Vagina (tissue), 2 donors: ENCODE results near the gene WDFY1.

Experiments
- POLR2A ChIP-seq, 2 donors: fragments of 450-650 bp; IDR thresholded peaks; one replicate each; pipeline ENCODE4 v1.6.1; 2017; ENCODE audit warnings: antibody characterized with exemption in 2 of 2, mild to moderate bottlenecking in 2 of 2, moderate library complexity in 2 of 2
- TF ChIP-seq, protein P1 (sequence below), 3 experiments: fragments of 450-650 bp in 2 of 3; fragments of 200-600 bp in 1 of 3; sonication (generic) in 1 of 3; IDR thresholded peaks; one replicate each; pipeline ENCODE4 v1.5.1; 2017 to 2019; ENCODE audit warnings: antibody characterized with exemption in 3 of 3, mild to moderate bottlenecking in 2 of 3, moderate library complexity in 2 of 3

DNA sequence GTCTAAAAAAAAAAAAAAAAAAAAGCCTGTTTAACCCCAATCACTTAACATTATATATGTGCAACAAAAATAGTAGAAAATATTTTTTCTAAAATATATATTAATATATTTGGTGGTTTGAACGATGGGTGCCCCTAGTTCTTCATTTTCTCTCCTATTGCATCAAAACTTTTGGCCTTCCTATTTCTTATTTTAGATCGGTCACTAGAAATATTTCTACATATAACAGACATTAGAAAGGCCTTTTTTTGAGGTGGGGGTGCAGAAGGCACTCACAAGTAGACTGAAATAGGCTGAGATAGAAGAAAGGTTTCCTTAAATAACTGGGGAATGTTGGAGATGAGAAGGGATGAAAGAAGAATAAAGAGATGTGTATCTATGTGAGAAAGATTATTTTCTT lies 58.4 kb downstream of the WDFY1 start:
- no peak for TF ChIP-seq POLR2A (IDR thresholded peaks at IDR 0.05)
- TF ChIP-seq, protein P1, sequence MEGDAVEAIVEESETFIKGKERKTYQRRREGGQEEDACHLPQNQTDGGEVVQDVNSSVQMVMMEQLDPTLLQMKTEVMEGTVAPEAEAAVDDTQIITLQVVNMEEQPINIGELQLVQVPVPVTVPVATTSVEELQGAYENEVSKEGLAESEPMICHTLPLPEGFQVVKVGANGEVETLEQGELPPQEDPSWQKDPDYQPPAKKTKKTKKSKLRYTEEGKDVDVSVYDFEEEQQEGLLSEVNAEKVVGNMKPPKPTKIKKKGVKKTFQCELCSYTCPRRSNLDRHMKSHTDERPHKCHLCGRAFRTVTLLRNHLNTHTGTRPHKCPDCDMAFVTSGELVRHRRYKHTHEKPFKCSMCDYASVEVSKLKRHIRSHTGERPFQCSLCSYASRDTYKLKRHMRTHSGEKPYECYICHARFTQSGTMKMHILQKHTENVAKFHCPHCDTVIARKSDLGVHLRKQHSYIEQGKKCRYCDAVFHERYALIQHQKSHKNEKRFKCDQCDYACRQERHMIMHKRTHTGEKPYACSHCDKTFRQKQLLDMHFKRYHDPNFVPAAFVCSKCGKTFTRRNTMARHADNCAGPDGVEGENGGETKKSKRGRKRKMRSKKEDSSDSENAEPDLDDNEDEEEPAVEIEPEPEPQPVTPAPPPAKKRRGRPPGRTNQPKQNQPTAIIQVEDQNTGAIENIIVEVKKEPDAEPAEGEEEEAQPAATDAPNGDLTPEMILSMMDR (IDR thresholded peaks at IDR 0.05) = no peak
